Suppressor macrophage (primary cell): ENCODE measurements around the gene SORL1-AS1.

Source experiments
- DNase-seq, 4 experiments: peaks; one replicate each; pipeline ENCODE4 v3.0.0-alpha.2; 2020 to 2022

Gene SORL1-AS1

GRCh38 chr11:121451178-121451985 is 1.4 kb downstream of the SORL1-AS1 start:
- DNase-seq = no peak

- peak in 3 of 4 experiments; percentile 36 to 56 (median 45) for DNase-seq
Measured at GRCh38 chr11:121450401-121450800, 2.4 kb downstream of the SORL1-AS1 start.

DNA sequence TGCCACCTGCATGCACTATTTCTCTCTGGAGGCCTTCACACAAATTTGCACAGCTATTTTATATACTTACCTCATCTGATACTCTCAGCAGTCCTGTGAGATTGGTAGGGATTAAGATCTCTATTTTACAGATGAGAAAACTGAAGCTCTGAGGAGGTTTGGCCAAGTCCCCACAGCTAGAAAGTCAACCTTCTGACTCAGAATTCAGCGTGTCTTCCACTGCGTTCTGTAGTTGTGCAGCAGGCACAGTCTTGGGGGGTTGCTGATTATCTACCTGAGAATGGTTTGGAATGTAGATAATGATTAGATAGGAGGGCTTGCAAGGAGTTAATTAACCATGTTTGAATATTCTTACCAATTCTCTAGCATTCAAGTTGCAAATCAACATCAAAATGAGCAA is 3.1 kb downstream of the SORL1-AS1 start:
- DNase-seq = no peak

DNA sequence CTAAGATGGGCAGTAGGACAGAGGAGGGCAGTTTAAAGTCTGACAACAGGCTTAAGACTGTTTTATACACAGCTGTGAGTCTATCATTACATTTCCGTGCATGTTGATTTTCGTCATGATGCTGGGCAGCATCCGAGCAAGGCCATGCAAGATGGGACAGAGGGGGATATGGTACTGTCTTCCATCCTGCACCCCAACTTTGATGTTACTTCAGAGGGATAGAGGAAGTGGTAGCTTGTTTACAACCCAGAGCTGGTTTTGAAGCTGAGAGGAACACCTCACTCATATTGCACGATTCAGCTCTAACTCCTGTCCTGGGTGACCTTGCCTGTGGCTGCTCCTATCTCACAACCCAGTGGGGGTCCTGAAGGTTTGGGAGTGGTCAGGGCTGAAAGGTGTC is 3.6 kb downstream of the SORL1-AS1 start:
- DNase-seq = peak in 3 of 4 experiments; percentile 32 to 36 (median 34)

- peak; percentile 55 to 81 (median 72) for DNase-seq
Measured at GRCh38 chr11:121448431-121448941, 4.3 kb downstream of the SORL1-AS1 start.

GRCh38 chr11:121448011-121448410 is 4.8 kb downstream of the SORL1-AS1 start:
- DNase-seq = no peak

DNA sequence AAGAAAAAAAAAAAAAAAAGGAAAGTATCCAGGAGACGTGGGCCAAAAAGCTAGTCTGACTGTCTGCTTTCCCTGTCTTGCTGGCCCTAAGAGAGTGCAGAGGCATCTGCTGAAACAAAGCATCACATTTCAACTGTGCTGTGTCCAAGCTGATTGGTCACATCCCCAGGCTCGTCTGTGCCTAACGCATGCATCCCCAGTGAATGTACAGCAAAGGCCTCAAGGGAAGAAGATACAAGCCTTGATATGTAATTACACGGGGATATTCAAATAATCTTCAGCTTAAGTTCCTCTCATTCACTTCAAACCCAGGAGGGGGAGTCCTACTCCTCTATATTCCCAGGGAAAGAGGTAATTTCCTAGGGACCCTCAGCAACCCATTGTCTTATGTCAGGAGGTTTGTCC is 6.0 kb downstream of the SORL1-AS1 start:
- DNase-seq = no peak

GRCh38 chr11:121445071-121445768 is 7.5 kb downstream of the SORL1-AS1 start:
- no peak for DNase-seq

DNA sequence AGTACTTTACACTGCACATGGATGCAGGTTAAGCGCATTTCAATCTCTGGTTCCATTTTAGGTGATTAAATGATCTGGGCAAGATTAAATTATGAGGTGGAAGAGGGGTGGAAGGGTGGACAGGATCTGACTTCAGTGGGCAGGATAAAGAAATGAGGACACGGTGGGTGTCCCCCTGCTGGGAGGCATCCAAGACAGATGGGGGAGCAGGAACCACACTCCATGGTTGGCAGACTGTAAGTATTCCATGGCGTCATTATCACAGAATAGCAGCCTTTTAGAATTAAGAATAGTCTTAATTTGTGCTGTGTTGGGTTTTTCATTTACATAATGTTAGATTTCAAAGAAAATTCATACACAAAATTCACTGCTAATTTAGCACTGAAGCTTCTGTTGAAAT is 8.2 kb downstream of the SORL1-AS1 start:
- DNase-seq = no peak

DNA sequence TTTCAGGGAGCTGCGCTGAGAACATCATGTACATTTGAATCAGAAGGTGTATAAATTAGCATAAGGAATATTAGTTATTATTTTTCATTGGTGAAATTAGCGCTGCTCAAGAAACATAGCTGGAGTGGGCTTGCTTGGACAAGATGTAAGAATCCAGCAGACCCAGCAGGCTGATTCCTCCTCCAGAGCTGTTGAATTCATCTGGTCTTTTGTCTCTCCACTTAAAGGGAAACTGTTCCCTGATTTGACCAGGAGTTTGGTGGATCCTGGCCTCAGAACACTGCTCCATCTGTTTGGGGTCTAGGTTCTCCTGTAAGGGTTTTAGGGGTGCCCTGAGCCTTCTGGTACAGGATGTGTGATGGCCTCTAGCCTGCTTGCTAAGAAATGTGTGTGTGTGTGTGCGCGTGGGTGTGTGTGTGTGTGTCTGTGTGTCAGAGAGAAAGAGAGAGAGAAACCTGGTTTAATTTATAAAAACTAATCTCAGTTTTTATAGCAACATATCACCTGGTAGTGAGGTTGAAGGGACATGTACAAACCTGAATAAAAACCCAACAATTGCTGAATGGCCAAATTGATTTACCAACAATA is 9.0 kb downstream of the SORL1-AS1 start:
- DNase-seq = no peak

GRCh38 chr11:121441521-121441920 is 11.2 kb downstream of the SORL1-AS1 start:
- DNase-seq = no peak

DNA sequence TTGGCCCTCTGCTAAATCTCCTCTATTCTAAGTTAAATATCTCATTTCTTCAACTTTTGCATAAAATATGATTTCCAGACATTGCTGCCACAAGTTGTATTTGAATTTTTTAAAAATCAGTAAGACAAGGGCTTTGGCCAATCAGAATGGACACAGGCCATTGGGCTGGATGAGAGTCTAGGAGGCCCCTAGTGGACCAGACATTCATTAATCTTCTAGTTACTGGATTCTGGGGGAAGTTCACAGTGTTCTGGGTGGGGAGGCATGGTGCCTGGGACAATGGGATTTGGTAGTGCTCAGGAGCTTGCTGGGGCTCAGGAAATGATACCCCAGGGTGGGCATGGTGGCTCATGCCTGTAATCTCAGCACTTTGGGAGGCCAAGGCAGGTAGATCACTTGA is 13.0 kb downstream of the SORL1-AS1 start:
- DNase-seq = no peak

GRCh38 chr11:121439337-121439736 is 13.4 kb downstream of the SORL1-AS1 start:
- no peak for DNase-seq

- DNase-seq = peak in 3 of 4 experiments; percentile 35 to 70 (median 62)
Measured at GRCh38 chr11:121437686-121438078, 15.1 kb downstream of the SORL1-AS1 start.

DNA sequence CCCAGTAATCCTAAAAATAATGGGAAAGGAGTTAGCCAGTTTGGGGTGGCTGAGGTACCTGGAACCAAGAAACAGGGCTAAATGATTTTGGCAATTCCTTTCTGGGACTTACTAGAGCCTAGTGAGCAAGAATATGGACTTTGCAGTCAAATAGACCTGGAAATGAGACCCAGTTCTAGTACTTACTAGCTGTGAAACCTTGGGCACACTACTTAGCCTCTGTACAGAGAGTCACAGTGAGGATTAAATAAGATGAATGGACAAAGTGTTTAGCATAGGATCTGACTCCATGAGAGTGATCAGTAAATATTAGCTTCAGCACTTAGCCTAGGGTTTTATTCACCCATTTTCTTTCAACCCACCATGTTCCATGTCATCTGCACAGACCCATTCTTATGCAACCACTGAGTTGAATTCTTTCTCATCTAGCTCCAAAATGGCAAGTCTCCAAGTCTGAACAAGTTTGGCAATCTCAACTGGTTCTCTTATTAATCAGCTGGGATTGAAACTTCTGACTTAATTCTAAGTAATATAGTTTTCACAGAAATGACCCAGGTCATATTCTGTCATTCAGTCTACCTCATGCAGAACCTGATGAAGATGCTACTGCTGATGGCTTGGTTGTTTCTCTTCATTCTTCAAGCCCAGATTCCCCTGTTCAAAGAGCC is 15.6 kb downstream of the SORL1-AS1 start:
- peak; percentile 59 to 84 (median 73) for DNase-seq

- DNase-seq = peak; percentile 59 to 87 (median 76)
Measured at GRCh38 chr11:121435551-121436511, 16.9 kb downstream of the SORL1-AS1 start.

DNA sequence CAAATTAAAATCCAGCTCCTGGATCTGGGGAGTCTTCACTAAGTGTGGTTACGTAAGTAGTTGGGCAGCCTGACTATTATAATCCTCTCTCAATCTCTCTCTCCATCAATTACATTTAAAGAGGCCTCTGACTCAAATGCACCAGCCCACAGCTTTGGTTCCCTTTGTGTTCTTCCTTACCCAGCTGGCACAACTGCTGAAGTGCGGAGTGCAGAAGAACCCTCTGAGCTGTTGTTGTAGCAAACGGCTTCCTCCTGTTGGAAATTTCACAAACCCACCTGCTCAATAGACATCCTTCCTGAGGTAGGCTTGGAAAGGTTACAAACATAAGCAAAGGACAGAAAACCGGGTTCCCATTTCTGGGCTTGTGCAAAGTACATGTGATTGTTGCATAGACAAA is 17.6 kb downstream of the SORL1-AS1 start:
- peak; percentile 43 to 59 (median 52) for DNase-seq

- no peak for DNase-seq
Measured at GRCh38 chr11:121431820-121432526, 20.8 kb downstream of the SORL1-AS1 start.

- peak in 3 of 4 experiments; percentile 44 to 70 (median 54) for DNase-seq
Measured at GRCh38 chr11:121429556-121429955, 23.2 kb downstream of the SORL1-AS1 start.

- DNase-seq = no peak
Measured at GRCh38 chr11:121427400-121427744, 25.4 kb downstream of the SORL1-AS1 start.
